Stromal cell of bone marrow (primary cell): ENCODE results near the gene LRP1.

Experiments
- DNase-seq: peaks from one replicate; pipeline ENCODE4 v3.0.0-alpha.2; 2012; ENCODE audit warnings: low read depth

LRP1 gene

GRCh38 chr12:57211791-57212700 is 83.8 kb downstream of the LRP1 start:
- DNase-seq: no peak

DNA sequence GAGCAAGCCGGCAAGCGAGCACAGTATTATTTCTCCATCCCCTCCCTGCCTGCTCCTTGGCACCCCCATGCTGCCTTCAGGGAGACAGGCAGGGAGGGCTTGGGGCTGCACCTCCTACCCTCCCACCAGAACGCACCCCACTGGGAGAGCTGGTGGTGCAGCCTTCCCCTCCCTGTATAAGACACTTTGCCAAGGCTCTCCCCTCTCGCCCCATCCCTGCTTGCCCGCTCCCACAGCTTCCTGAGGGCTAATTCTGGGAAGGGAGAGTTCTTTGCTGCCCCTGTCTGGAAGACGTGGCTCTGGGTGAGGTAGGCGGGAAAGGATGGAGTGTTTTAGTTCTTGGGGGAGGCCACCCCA is 84.4 kb downstream of the LRP1 start:
- DNase-seq: no peak

GRCh38 chr12:57213058-57213715 is 84.9 kb downstream of the LRP1 start:
- DNase-seq: peak; percentile 77

DNA sequence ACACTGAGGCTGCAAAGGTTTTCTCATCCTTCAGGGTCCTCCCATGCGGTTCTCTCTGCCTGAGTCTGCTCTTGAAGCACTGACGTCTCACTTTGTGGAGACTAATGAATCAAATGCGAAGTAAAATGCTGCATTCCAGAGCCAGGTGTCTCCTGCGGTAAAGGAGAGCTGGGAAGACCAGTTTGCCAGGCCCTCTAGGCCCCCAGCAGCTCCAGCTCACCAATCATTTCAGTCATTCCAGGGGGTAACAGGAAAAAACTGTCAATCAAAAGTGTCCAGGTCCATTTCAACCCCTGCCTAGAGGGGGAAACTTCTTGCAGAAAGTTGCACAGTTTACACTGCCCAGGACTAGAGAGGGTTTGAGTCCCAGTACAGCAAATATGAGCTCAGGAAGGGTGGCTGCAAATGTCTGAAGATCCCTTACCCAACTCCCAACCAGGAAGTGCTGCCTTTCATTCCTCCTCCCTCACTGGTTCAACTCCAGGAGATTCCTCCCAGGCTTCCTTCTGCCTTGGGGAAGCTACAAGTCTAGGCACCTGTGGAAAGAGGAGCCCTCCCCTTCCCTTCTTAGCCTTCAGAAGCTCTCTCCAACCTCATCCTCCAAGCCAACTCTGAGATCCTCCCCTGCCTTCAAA is 85.6 kb downstream of the LRP1 start:
- no peak for DNase-seq

DNA sequence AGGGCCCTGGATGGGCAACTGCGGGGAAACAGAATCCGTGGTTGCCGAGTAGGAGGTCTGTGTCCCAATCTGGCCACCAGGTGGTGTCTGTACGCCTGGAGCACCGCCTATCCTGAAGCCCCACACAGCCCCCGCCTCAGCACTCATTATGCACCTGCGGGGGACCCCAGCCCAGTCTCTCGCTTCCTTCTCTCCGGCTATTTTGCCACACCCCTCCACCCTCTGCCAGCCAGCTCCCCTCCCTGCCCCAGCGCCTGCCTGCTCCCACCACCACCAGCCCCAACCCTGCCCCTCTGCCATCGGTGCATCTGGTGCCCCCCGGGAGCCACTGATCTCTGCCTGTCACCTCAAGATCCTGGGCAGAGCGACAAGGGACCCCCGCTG is 86.1 kb downstream of the LRP1 start:
- DNase-seq: no peak

- DNase-seq: no peak
Observed at GRCh38 chr12:57215065-57215464, 86.8 kb downstream of the LRP1 start.

DNA sequence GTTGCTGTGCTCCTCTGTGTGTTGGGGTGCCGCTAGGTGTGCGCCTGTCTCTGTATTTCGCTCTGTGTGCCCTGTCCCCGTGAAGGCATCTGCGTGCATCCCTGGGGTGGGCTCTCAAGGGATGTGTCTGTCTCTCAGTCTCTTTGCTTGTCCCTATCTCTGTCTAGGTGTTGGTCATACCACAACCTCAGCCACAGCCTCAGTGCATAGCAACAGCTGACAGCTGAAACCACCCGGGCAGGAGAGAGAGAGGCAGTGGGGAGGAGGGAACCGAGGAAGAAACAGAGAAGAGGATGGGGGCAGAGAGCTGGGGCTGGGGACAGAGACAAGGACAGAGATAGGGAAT is 87.4 kb downstream of the LRP1 start:
- DNase-seq: no peak

- no peak for DNase-seq
Observed at GRCh38 chr12:57216014-57216911, 88.0 kb downstream of the LRP1 start, which contains the start of gene NXPH4. NXPH4 (plus strand) TSS chr12:57216794; CDS start chr12:57216970, 176 bp downstream.

DNA sequence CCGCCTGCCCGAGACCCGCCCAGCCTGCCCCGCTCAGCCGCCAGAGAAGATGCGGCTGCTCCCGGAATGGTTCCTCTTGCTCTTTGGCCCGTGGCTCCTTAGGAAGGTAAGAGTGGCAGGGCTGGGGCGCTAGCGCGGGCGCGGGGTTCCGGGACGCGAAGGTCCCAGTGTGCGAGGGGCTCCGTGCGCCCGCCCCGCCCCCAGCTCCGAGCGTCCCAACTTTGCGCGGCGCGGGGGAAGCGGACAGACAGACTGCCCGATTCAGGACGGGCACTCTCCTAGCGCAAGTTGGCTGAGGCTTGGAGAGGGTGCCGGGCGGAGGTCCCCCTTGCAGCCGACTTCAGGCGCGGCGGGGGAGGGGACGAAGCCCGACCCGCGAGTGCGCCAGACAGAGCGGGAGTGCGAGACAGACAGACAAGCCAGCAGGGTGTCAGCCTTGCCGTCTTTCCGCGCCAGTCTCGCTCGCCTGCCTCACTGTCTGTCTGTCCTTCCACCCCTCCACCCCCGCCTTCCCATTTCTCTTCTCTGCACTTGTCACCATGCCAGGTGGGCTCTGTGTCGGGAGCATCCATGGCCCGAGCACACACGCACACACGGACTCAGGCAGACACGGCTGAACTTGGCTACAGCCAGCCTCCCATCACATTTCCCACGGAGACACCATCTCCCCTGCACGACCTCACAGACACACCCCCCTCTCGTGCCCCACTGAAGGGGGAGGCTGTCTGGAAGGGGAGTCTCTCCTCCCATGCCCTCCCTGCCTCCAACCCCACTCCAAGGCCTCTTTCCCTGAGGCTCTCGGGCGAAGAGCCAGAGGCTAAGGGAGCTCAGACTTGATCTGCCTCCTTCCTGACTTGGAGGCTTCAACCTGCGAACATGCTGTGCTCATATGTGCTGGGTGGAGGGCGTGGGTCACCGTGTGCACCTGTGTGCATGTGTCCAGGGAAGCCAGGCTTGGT is 88.9 kb downstream of the LRP1 start:
- no peak for DNase-seq

- no peak for DNase-seq
Observed at GRCh38 chr12:57218030-57218853, 90.0 kb downstream of the LRP1 start.

- DNase-seq: no peak
Observed at GRCh38 chr12:57219205-57219992, 91.1 kb downstream of the LRP1 start.

DNA sequence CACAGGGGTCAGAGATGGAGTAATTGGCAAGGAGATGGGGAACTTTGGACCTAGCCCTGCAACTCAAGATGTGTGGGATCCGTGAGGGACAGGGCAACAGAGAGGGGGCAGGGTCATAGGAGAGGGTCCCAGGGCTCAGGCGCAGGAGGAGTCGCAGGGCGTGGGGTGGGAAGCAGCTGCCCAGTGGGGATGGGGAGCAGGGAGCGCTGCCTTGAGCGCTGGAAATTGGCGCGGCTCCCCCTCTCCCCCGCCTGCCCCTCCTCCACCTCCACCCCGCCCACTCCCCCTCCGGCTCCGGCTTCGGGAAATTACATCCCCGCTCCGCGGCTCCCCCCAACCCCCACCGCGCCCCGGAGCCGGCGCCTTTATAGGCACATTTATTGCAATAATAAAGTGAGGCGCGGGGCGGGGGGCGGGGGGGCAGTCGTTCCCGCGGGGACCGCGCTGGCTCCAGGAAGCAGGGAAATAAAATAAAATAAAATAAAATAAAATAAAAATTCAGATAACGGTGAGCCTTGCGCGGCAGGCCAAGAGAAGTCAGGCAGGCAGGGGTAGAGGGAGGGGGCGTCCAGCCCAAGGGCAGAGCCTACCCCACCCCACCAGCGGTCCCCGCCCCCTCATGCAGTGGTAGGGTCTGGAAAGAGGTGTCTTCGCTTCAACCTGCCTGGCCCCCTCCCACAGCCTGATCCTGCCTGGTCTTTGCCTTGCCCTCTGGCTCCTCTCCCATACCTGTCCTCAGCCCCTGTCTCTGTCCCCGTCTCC is 91.9 kb downstream of the LRP1 start:
- no peak for DNase-seq

GRCh38 chr12:57220770-57221168 is 92.5 kb downstream of the LRP1 start:
- no peak for DNase-seq

GRCh38 chr12:57221169-57221917 is 93.1 kb downstream of the LRP1 start:
- DNase-seq: no peak

DNA sequence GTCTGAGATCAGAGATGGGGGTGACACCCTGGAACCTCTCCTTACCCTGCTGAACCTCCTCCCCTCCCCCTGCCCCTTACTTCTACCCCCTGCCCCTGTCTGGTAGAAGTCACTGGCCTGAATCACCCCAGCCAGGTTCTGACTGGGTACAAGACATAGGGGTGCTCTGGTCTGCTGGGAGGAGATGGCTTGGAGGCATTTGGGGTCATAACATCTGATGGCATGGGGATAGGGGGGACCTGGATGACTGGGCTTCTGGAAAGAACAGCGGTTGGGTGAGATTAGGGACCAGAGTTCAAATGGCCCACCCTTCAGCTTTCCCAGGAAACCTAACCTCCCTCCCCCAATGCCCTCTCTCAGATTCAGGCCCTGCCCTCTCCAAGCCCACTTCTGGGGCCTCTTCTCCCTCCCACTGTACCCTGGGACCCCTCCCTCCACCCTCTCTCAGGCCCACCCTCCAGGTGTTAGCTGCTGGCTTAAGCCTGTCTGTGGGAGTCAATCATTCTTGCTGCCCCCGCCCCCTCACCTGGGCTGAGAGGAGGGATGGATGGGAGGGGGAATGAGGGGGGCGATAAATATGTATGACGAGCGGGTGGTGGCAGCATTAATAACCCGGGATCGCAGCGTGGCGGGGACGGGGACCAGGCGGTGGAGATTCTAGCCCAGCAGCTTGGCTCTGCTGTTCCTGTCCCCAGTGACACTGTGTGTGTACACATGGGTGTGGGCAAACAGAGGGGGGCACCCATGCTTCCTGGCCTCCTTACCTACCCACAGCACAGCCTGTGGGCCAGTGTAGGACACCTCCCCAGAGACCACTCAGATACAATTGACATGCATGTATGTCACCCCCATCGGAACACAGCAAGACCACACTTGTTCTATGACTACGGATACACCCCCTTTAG is 94.3 kb downstream of the LRP1 start:
- DNase-seq: no peak
